ENCODE results near the gene ZYX. TPM values are rescaled to one million over a fixed set of nuclear protein-coding genes. Genes with fewer than 3 reads are reported as not detected.
"Not testable (repeated sequence)": the region's sequence is repeated elsewhere in the genome, so short reads cannot be mapped to it uniquely, and the experiment has no call there.

ZYX gene
- total RNA-seq, 1 donor from 2014 or later, result 9.2 TPM

GRCh38 chr7:143399642-143400041 is 18.5 kb downstream of the ZYX start:
- FAIRE-seq (no peak), DNase-seq (ENCODE audit: low read depth) (no peak)
- TF ChIP-seq, protein P1, sequence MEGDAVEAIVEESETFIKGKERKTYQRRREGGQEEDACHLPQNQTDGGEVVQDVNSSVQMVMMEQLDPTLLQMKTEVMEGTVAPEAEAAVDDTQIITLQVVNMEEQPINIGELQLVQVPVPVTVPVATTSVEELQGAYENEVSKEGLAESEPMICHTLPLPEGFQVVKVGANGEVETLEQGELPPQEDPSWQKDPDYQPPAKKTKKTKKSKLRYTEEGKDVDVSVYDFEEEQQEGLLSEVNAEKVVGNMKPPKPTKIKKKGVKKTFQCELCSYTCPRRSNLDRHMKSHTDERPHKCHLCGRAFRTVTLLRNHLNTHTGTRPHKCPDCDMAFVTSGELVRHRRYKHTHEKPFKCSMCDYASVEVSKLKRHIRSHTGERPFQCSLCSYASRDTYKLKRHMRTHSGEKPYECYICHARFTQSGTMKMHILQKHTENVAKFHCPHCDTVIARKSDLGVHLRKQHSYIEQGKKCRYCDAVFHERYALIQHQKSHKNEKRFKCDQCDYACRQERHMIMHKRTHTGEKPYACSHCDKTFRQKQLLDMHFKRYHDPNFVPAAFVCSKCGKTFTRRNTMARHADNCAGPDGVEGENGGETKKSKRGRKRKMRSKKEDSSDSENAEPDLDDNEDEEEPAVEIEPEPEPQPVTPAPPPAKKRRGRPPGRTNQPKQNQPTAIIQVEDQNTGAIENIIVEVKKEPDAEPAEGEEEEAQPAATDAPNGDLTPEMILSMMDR (IDR thresholded peaks at IDR 0.05; ENCODE audit: insufficient read depth, low read length, severe bottlenecking), result no peak
- no peak overlapping the region for H3K4me3 ChIP-seq (ENCODE audit: low read depth, low read length)
- H3K27me3 ChIP-seq (ENCODE audit: control insufficient read depth, insufficient read depth, low read length), result no peaks in the 10 kb centered on the region
- H3K36me3 ChIP-seq (ENCODE audit: control insufficient read depth, insufficient read depth, low read length), result peaks cover 38% of the 10 kb centered on the region

DNA sequence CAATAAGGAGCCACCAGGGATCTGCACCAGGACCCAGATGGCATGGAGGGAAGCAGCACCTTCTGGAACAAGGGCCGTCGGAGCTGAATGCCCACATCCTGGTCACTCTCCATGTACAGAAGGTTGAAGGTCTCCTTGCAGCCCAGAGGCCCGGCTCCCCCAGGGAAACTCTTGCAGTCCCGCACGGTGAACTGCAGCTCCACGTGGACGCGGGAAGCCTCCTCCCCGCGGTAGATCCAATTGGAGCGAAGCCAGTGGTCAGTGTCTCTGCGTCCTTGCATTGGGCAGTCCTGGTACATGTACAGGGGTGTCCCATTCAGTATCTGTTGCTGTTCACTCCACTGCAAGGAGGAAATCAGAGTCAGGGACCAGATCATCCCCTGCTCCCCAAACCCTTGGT is 20.1 kb downstream of the ZYX start:
- DNase-seq (ENCODE audit: low read depth) (no peak), FAIRE-seq (no peak)
- TF ChIP-seq, protein P1 (IDR thresholded peaks at IDR 0.05; ENCODE audit: insufficient read depth, low read length, severe bottlenecking), result no peak

DNA sequence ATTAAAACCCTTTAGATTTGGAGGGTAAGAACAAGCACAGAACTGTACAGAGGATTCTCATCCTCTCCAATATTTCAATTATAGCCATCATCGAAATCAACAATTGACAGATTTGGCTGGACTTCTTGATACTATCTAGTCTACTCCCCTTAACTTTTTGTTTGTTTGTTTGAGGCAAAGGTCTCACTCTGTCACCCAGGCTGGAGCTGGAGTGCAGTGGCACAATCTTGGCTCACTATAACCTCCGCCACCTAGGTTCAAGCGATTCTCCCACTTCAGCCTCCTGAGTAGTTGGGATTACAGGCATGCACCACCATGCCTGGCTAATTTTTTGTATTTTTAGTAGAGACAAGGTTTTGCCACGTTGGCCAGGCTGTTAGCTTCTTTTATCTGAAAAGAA is 21.1 kb downstream of the ZYX start:
- not testable (repeated sequence) for H3K27me3 ChIP-seq (ENCODE audit: control insufficient read depth, insufficient read depth, low read length); FAIRE-seq; H3K4me3 ChIP-seq (ENCODE audit: low read depth, low read length); DNase-seq (ENCODE audit: low read depth)
- H3K36me3 ChIP-seq (ENCODE audit: control insufficient read depth, insufficient read depth, low read length), result peaks cover 28% of the 10 kb centered on the region

More for the DNA sequence above, 20.1 kb downstream of the ZYX start:
- Histone ChIP-seq H3K27me3 (ENCODE audit: control insufficient read depth, insufficient read depth, low read length) (no peaks in the 10 kb centered on the region), H3K4me3 (ENCODE audit: low read depth, low read length) (no peak overlapping the region), H3K36me3 (ENCODE audit: control insufficient read depth, insufficient read depth, low read length) (peaks cover 32% of the 10 kb centered on the region)

- TF ChIP-seq, protein P1 (IDR thresholded peaks at IDR 0.05; ENCODE audit: insufficient read depth, low read length, severe bottlenecking), result no peak
- no peak for DNase-seq (ENCODE audit: low read depth)
- no peak for FAIRE-seq
- peaks cover 12% of the 10 kb centered on the region for H3K36me3 ChIP-seq (ENCODE audit: control insufficient read depth, insufficient read depth, low read length)
- no peaks in the 10 kb centered on the region for H3K27me3 ChIP-seq (ENCODE audit: control insufficient read depth, insufficient read depth, low read length)
- no peak overlapping the region for H3K4me3 ChIP-seq (ENCODE audit: low read depth, low read length)
Measured at GRCh38 chr7:143405173-143406001, 24.2 kb downstream of the ZYX start.

DNA sequence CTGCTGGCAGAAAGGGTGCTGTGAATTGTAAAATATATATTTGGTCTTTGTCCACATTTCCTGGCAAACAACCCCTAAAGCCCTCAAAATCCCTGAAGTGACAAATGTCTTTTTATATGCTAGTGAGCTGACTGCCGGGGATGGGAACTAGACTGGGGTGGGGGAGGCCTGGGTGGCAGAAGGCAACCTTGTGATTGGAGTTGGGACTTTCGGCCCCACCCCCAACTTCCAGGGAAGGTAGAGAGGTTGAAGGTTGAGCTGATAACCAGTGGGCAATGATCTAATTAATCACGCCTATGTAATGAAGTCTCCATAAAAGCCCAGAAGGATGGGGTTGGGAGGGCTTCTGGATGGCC is 24.8 kb downstream of the ZYX start:
- peaks cover 12% of the 10 kb centered on the region for H3K36me3 ChIP-seq (ENCODE audit: control insufficient read depth, insufficient read depth, low read length)
- DNase-seq (ENCODE audit: low read depth) (no peak), FAIRE-seq (no peak)
- H3K4me3 ChIP-seq (ENCODE audit: low read depth, low read length), result no peak overlapping the region
- TF ChIP-seq, protein P1 (IDR thresholded peaks at IDR 0.05; ENCODE audit: insufficient read depth, low read length, severe bottlenecking), result no peak
- no peaks in the 10 kb centered on the region for H3K27me3 ChIP-seq (ENCODE audit: control insufficient read depth, insufficient read depth, low read length)

- Histone ChIP-seq H3K36me3 (ENCODE audit: control insufficient read depth, insufficient read depth, low read length) (peaks cover 8% of the 10 kb centered on the region), H3K4me3 (ENCODE audit: low read depth, low read length) (peak overlapping the region; percentile 59), H3K27me3 (ENCODE audit: control insufficient read depth, insufficient read depth, low read length) (no peaks in the 10 kb centered on the region)
- TF ChIP-seq, protein P1 (IDR thresholded peaks at IDR 0.05; ENCODE audit: insufficient read depth, low read length, severe bottlenecking), result no peak
- DNase-seq (ENCODE audit: low read depth) (peak; percentile 59), FAIRE-seq (no peak)
Measured at GRCh38 chr7:143407287-143408251, 26.4 kb downstream of the ZYX start.
